Ishikawa (cell line): ENCODE measurements around the gene DMAC2L.

ENCODE experiments used
- CEBPB ChIP-seq: IDR thresholded peaks from 2 replicates; pipeline ENCODE4 v1.6.1; 2012
- CREB1 ChIP-seq: IDR thresholded peaks from 2 replicates; pipeline ENCODE4 v1.6.1; 2012; ENCODE audit warnings: low read depth
- EP300 ChIP-seq: IDR thresholded peaks from 2 replicates; pipeline ENCODE4 v1.6.1; 2012; ENCODE audit warnings: borderline replicate concordance
- RAD21 ChIP-seq: IDR thresholded peaks from 2 replicates; pipeline ENCODE4 v1.6.1; 2012; ENCODE audit warnings: low read depth
- TAF1 ChIP-seq: IDR thresholded peaks from 2 replicates; pipeline ENCODE4 v1.6.1; 2012; ENCODE audit warnings: low read depth, mild to moderate bottlenecking
- TCF12 ChIP-seq: IDR thresholded peaks from 2 replicates; pipeline ENCODE4 v1.6.1; 2012; ENCODE audit warnings: low read depth
- YY1 ChIP-seq: IDR thresholded peaks from 2 replicates; pipeline ENCODE4 v1.6.1; 2012; ENCODE audit warnings: low read depth
- ZBTB7A ChIP-seq: IDR thresholded peaks from 2 replicates; pipeline ENCODE4 v1.6.1; 2012; ENCODE audit warnings: low read depth
- TF ChIP-seq, protein P1 (sequence below): IDR thresholded peaks from 2 replicates; pipeline ENCODE4 v1.6.1; 2012; ENCODE audit warnings: low read depth, mild to moderate bottlenecking
- TF ChIP-seq, protein P2 (sequence below): IDR thresholded peaks from 2 replicates; pipeline ENCODE4 v1.6.1; 2012

GRCh38 chr14:50353126-50353525 is 41.0 kb downstream of the DMAC2L start:
- TF ChIP-seq CREB1 (no peak), EP300 (no peak), CEBPB (no peak), TAF1 (no peak), ZBTB7A (no peak), RAD21 (no peak), YY1 (no peak), TCF12 (no peak)
- TF ChIP-seq, protein P1, sequence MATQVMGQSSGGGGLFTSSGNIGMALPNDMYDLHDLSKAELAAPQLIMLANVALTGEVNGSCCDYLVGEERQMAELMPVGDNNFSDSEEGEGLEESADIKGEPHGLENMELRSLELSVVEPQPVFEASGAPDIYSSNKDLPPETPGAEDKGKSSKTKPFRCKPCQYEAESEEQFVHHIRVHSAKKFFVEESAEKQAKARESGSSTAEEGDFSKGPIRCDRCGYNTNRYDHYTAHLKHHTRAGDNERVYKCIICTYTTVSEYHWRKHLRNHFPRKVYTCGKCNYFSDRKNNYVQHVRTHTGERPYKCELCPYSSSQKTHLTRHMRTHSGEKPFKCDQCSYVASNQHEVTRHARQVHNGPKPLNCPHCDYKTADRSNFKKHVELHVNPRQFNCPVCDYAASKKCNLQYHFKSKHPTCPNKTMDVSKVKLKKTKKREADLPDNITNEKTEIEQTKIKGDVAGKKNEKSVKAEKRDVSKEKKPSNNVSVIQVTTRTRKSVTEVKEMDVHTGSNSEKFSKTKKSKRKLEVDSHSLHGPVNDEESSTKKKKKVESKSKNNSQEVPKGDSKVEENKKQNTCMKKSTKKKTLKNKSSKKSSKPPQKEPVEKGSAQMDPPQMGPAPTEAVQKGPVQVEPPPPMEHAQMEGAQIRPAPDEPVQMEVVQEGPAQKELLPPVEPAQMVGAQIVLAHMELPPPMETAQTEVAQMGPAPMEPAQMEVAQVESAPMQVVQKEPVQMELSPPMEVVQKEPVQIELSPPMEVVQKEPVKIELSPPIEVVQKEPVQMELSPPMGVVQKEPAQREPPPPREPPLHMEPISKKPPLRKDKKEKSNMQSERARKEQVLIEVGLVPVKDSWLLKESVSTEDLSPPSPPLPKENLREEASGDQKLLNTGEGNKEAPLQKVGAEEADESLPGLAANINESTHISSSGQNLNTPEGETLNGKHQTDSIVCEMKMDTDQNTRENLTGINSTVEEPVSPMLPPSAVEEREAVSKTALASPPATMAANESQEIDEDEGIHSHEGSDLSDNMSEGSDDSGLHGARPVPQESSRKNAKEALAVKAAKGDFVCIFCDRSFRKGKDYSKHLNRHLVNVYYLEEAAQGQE = no peak
- TF ChIP-seq, protein P2, sequence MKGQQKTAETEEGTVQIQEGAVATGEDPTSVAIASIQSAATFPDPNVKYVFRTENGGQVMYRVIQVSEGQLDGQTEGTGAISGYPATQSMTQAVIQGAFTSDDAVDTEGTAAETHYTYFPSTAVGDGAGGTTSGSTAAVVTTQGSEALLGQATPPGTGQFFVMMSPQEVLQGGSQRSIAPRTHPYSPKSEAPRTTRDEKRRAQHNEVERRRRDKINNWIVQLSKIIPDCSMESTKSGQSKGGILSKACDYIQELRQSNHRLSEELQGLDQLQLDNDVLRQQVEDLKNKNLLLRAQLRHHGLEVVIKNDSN = no peak
